IMR-90 (cell line): ENCODE results near the gene VPS54. TPM values are rescaled to one million over a fixed set of nuclear protein-coding genes. Genes with fewer than 3 reads are reported as not detected.
A peak's percentile ranks its signal among the peaks of the same experiment; 100 is the strongest.

ENCODE experiments used
- ATAC-seq: fragments of 200-7000 bp; cut with Tn5 transposase; 2 replicates; pipeline ENCODE4 v1.9.1; 2020; ENCODE audit warnings: low read depth, mild to moderate bottlenecking, moderate library complexity
- BruUV-seq: library from RNA; stranded (reverse); fragments of 400-500 nt; replicated peaks from 2 replicates; lab custom pipeline; 2021; lab: Mats Ljungman, UMichigan
- CTCF ChIA-PET: fragments of 300-600 bp; formaldehyde crosslinking; extraction: SDS; loops from one replicate; lab custom pipeline; 2021; ENCODE audit warnings: antibody characterized with exemption; lab: Yijun Ruan, JAX
- POLR2A ChIA-PET: fragments of 300-600 bp; sonication (Branson Sonifier 250); formaldehyde crosslinking; loops from one replicate; lab custom pipeline; 2022; ENCODE audit warnings: antibody characterized with exemption; ENCODE audit not compliant: unreplicated experiment; lab: Charles Lee
- DNase-seq: peaks from one replicate; pipeline ENCODE4 v3.0.0; 2013
- H2AFZ ChIP-seq: replicated peaks from 2 replicates; pipeline ENCODE3; 2013; ENCODE audit warnings: low read length, mild to moderate bottlenecking; ENCODE audit not compliant: poor library complexity
- H2AK5ac ChIP-seq: 2 replicates; pipeline ENCODE4 v1.6.1; 2013; ENCODE audit warnings: low read depth, low read length, inconsistent platforms
- H2AK9ac ChIP-seq: replicated peaks from 2 replicates; pipeline ENCODE3; 2013; ENCODE audit warnings: mild to moderate bottlenecking, low read depth, low read length, moderate library complexity; ENCODE audit not compliant: poor library complexity
- H2BK120ac ChIP-seq: 2 replicates; pipeline ENCODE4 v1.6.1; 2013; ENCODE audit warnings: low read depth, low read length, inconsistent platforms
- H2BK15ac ChIP-seq: 3 replicates; pipeline ENCODE4 v1.6.1; 2013; ENCODE audit warnings: low read depth, low read length, inconsistent platforms
- H2BK20ac ChIP-seq: 2 replicates; pipeline ENCODE4 v1.6.1; 2013; ENCODE audit warnings: low read depth, mild to moderate bottlenecking, inconsistent platforms, low read length, moderate library complexity
- H2BK5ac ChIP-seq: 2 replicates; pipeline ENCODE4 v1.6.1; 2013; ENCODE audit warnings: mild to moderate bottlenecking, low read depth, low read length, inconsistent platforms; ENCODE audit not compliant: poor library complexity, severe bottlenecking
- H3K14ac ChIP-seq: replicated peaks from 2 replicates; pipeline ENCODE4 v1.6.1; 2013; ENCODE audit warnings: low read depth, low read length, inconsistent platforms
- H3K18ac ChIP-seq: 2 replicates; pipeline ENCODE4 v1.6.1; 2013; ENCODE audit warnings: low read depth, low read length, control low read depth
- H3K23ac ChIP-seq: 2 replicates; pipeline ENCODE4 v1.6.1; 2013; ENCODE audit warnings: low read depth, low read length, inconsistent platforms
- H3K27ac ChIP-seq: 2 replicates; pipeline ENCODE4 v1.5.1; 2013; ENCODE audit warnings: mild to moderate bottlenecking, control low read depth, low read length; ENCODE audit not compliant: insufficient read depth
- H3K27me3 ChIP-seq: 2 replicates; pipeline ENCODE4 v1.6.1; 2013; ENCODE audit warnings: low read length; ENCODE audit not compliant: control insufficient read depth, insufficient read depth
- H3K36me3 ChIP-seq: 2 replicates; pipeline ENCODE4 v1.6.1; 2013; ENCODE audit warnings: low read length, mixed read lengths; ENCODE audit not compliant: control insufficient read depth, insufficient read depth
- H3K4ac ChIP-seq: 2 replicates; pipeline ENCODE4 v1.6.1; 2013; ENCODE audit warnings: low read depth, low read length, inconsistent platforms
- H3K4me1 ChIP-seq: 2 replicates; pipeline ENCODE4 v1.6.1; 2013; ENCODE audit warnings: low read length, mixed read lengths; ENCODE audit not compliant: control insufficient read depth, insufficient read depth
- H3K4me2 ChIP-seq: 2 replicates; pipeline ENCODE4 v1.6.1; 2013; ENCODE audit warnings: low read depth, mild to moderate bottlenecking, control low read depth, low read length, moderate library complexity
- H3K4me3 ChIP-seq: 2 replicates; pipeline ENCODE4 v1.5.1; 2013; ENCODE audit warnings: low read depth, mild to moderate bottlenecking, control low read depth, low read length, moderate library complexity; ENCODE audit not compliant: insufficient read depth
- H3K56ac ChIP-seq: 2 replicates; pipeline ENCODE4 v1.6.1; 2013; ENCODE audit warnings: low read length, inconsistent platforms; ENCODE audit not compliant: insufficient read depth; ENCODE audit errors: extremely low read depth
- H3K79me1 ChIP-seq, 2 experiments: 2 replicates each; pipeline ENCODE4 v1.6.1; 2013; ENCODE audit warnings: low read length in 2 of 2, inconsistent platforms in 1 of 2, low read depth in 1 of 2
- H3K9ac ChIP-seq: 2 replicates; pipeline ENCODE4 v1.6.1; 2013; ENCODE audit warnings: low read depth, low read length, control low read depth
- H3K9me1 ChIP-seq: 2 replicates; pipeline ENCODE4 v1.6.1; 2013; ENCODE audit warnings: low read length, inconsistent platforms; ENCODE audit not compliant: insufficient read depth
- H3K9me3 ChIP-seq: 2 replicates; pipeline ENCODE4 v1.6.1; 2013; ENCODE audit warnings: low read length; ENCODE audit not compliant: control insufficient read depth, insufficient read depth
- H4K20me1 ChIP-seq: 2 replicates; pipeline ENCODE4 v1.6.1; 2013; ENCODE audit warnings: low read length, inconsistent platforms; ENCODE audit not compliant: insufficient read depth
- H4K5ac ChIP-seq: 2 replicates; pipeline ENCODE4 v1.6.1; 2013; ENCODE audit warnings: mild to moderate bottlenecking, low read depth, low read length, control low read depth
- H4K8ac ChIP-seq, 2 experiments: 2 replicates each; pipeline ENCODE4 v1.6.1; 2013; ENCODE audit warnings: low read depth in 2 of 2, low read length in 2 of 2, control low read depth in 1 of 2, inconsistent platforms in 1 of 2
- H4K91ac ChIP-seq: 2 replicates; pipeline ENCODE4 v1.6.1; 2013; ENCODE audit warnings: low read depth, low read length, inconsistent platforms; ENCODE audit not compliant: insufficient read depth
- CEBPB ChIP-seq: IDR thresholded peaks from 2 replicates; pipeline ENCODE4 v1.6.1; 2012; ENCODE audit warnings: low read depth, low read length, improper control_type of control experiment
- CTCF ChIP-seq: conservative IDR thresholded peaks from 2 replicates; pipeline ENCODE4 v1.5.1; 2012; ENCODE audit warnings: mild to moderate bottlenecking, low read depth, low read length, improper control_type of control experiment
- MAFK ChIP-seq: IDR thresholded peaks from 2 replicates; pipeline ENCODE4 v1.6.1; 2012; ENCODE audit warnings: low read depth, low read length, improper control_type of control experiment
- MXI1 ChIP-seq: IDR thresholded peaks from 2 replicates; pipeline ENCODE4 v1.6.1; 2012; ENCODE audit warnings: low read depth, mild to moderate bottlenecking, low read length, moderate library complexity, borderline replicate concordance
- SMC3 ChIP-seq: fragments of 150-350 bp; IDR thresholded peaks from 2 replicates; pipeline ENCODE4 v1.6.1; 2016; ENCODE audit warnings: low read depth, mild to moderate bottlenecking, antibody characterized with exemption, low read length, moderate library complexity
- USF2 ChIP-seq: fragments of 150-350 bp; IDR thresholded peaks from 2 replicates; pipeline ENCODE4 v1.6.1; 2017; ENCODE audit warnings: mild to moderate bottlenecking, antibody characterized with exemption, low read length, low read depth
- WGBS, 2 experiments: methylation state at CpG; one replicate each; pipeline versions ENCODE4 v1.1.5 to v1.1.7; 2013; ENCODE audit warnings: missing lambda C conversion rate in 2 of 2; ENCODE audit not compliant: insufficient read length in 1 of 2; ENCODE audit errors: extremely low coverage in 2 of 2; 5-methylcytosine and 5-hydroxymethylcytosine counted together
- dilution Hi-C: fragments of 300-500 bp; cut with HindIII; formaldehyde crosslinking; loops from one replicate; pipeline ENCODE4 v1.14.3; 2018; ENCODE audit warnings: low sequenced_read_pairs; ENCODE audit not compliant: unreplicated experiment
- in situ Hi-C: fragments of 300-500 bp; cut with MboI; formaldehyde crosslinking; loops from 3 replicates; pipeline ENCODE4 v1.14.3; 2019; ENCODE audit warnings: low sequenced_read_pairs, inconsistent platforms, mixed read lengths
- intact Hi-C: fragments of 100-400 bp; cut with micrococcal nuclease; formaldehyde crosslinking; loops from 2 replicates; pipeline ENCODE4 v1.10.0; 2022
- polyA plus RNA-seq, 3 experiments: library from polyadenylated mRNA; depleted of rRNA; stranded (reverse); fragments of >200 nt; gene quantifications; 2 replicates each; pipeline ENCODE4 v1.2.3, GENCODE V29; 2012; ENCODE audit warnings: low replicate concordance in 1 of 3
- total RNA-seq: library from RNA; depleted of rRNA; stranded (reverse); fragments of >200 nt; gene quantifications from 2 replicates; pipeline ENCODE4 v1.2.3, GENCODE V29; 2012
- TF ChIP-seq, protein P1 (sequence below): fragments of 150-350 bp; IDR thresholded peaks from 2 replicates; pipeline ENCODE4 v1.6.1; 2016; ENCODE audit warnings: low read depth, mild to moderate bottlenecking, low read length, moderate library complexity, borderline replicate concordance

The VPS54 gene
- total and polyA plus RNA-seq, 2 of the 4 experiments (the other 2 are of a cell fraction): 7.1 to 18.1 TPM

- Histone ChIP-seq H3K14ac (no peak overlapping the region), H3K79me1 (peaks cover 21 to 39% of the 10 kb centered on the region in 2 experiments), H4K8ac (no peak overlapping the region), H4K91ac (no peak overlapping the region), H4K20me1 (peaks cover 12% of the 10 kb centered on the region; the same call in 1 of the 2 replicates), H3K4me2 (peak overlapping the region; percentile 56; the same call in 1 of the 2 replicates), H3K4ac (no peak overlapping the region), H3K9ac (no peak overlapping the region), H2AK9ac (no peak overlapping the region), H3K27me3 (no peaks in the 10 kb centered on the region), H2AK5ac (no peak overlapping the region), H2BK15ac (no peak overlapping the region), H3K23ac (no peak overlapping the region), H3K9me1 (peaks cover 9% of the 10 kb centered on the region), H3K4me1 (peaks cover 13% of the 10 kb centered on the region), H3K56ac (no peak overlapping the region), H2BK120ac (no peak overlapping the region), H3K18ac (no peak overlapping the region), H2BK5ac (no peak overlapping the region), H3K4me3 (no peak overlapping the region), H3K9me3 (no peaks in the 10 kb centered on the region), H2AFZ (no peak overlapping the region), H4K5ac (no peak overlapping the region), H3K27ac (no peak overlapping the region), H2BK20ac (no peak overlapping the region), H3K36me3 (peaks cover 10% of the 10 kb centered on the region)
- in situ Hi-C loops (no loop called here), dilution Hi-C loops (loop anchor here (25.0 kb wide), 1 partner anchor 176 kb away; no protein-coding TSS in a partner anchor), intact Hi-C loops (no loop called here)
- ChIA-PET CTCF (interaction anchor here (1.9 to 2.3 kb wide), 2 partner anchors 164 kb away, joined by 7 to 14 read pairs; no protein-coding TSS in a partner anchor), POLR2A (no interaction called here)
- BruUV-seq: no TSS peak
- peak; percentile 25; the same call in 1 of the 2 replicates for ATAC-seq
- WGBS, 2 experiments: no CpG with 5 or more reads among the region's 1 CpG
- TF ChIP-seq MXI1 (no peak), CEBPB (no peak), MAFK (no peak), SMC3 (no peak), CTCF (no peak), USF2 (no peak)
- TF ChIP-seq, protein P1, sequence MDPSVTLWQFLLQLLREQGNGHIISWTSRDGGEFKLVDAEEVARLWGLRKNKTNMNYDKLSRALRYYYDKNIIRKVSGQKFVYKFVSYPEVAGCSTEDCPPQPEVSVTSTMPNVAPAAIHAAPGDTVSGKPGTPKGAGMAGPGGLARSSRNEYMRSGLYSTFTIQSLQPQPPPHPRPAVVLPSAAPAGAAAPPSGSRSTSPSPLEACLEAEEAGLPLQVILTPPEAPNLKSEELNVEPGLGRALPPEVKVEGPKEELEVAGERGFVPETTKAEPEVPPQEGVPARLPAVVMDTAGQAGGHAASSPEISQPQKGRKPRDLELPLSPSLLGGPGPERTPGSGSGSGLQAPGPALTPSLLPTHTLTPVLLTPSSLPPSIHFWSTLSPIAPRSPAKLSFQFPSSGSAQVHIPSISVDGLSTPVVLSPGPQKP: no peak
- peak; percentile 48 for DNase-seq
Observed at GRCh38 chr2:63862806-63863205, 156.4 kb downstream of the VPS54 start.
